GM19372 (cell line): ENCODE data around the gene LMCD1.

Experiments used
- ATAC-seq: cut with Tn5 transposase; IDR thresholded peaks from one replicate; pipeline ENCODE4 v1.9.1; 2021; ENCODE audit warnings: mild to moderate bottlenecking, low read depth, moderate library complexity; ENCODE audit not compliant: unreplicated experiment

LMCD1 gene

DNA sequence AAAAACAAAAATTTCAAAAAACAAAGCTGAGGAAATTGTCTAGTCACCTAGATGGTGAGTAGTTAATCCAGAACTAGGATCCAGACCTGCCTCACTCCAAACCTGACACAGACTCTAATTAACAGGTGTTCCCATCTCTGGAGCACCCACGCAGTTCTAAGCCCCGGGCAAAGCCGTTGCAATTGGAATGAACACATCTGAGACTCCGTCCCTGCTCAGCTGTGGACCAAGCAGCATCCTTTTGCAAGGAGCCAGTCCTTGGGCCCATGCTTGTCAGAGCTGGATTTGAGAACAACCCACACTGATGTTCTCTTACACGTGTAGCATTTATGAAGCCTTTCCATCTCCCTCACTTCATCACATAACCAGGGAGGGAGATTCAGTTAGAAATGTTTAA is 54.8 kb downstream of the LMCD1 start:
- ATAC-seq, result no peak

DNA sequence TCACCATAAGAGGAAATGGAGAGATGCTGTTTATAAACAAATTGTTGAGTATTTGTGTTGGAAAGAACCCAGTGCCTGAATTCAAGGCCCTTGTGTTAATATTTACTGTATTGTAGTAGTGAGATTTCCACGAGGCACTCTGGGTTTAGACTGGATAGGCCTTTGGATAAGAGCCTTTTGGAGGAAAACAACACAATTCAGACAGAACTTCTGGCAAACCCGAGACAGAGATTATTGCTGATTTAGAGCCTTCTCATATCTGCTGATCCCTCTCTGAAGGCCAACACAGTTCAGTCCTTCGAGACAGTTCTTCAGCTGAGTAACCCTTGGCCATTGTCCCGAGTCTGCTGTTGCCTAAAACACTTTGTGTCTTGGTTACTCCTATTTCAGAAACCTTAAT is 55.7 kb downstream of the LMCD1 start:
- ATAC-seq, result no peak

DNA sequence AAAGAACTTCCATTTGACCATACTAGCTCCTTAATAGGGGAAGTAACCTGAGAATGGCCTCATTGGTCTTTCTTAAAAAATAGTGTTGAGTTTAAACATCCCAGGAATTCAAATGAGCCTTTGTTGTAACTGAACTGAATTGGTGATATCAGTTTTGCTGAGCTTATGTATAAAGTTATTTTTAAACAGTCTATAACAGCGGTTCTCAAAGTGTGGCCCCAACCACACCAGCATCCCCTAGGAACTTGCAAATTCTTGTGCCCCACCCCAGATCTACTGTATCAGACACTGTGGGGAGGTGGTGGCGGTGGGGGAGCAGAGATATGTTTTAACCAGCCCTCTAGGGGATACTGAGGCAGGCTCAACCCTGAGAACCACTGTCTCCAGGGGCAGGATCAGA is 57.0 kb downstream of the LMCD1 start:
- no peak for ATAC-seq

DNA sequence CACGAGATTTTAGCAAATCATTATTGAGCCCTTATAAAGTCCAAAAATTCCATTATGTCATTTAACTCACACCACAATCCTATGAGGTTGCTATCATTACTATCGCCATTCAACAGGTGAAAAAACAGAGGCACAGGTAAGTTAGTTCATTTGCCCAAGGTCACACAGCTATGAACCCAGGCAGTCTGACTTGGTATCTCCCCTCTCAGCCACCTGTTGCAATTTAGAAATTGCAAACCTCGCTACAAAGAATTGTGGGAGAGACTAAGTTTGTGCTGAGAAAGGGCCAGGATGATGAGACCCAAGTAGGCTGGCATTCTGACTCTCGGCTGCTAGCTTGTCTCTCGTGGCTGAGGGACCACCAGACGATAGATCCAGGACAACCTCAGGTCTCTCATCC is 57.7 kb downstream of the LMCD1 start:
- ATAC-seq, result no peak

DNA sequence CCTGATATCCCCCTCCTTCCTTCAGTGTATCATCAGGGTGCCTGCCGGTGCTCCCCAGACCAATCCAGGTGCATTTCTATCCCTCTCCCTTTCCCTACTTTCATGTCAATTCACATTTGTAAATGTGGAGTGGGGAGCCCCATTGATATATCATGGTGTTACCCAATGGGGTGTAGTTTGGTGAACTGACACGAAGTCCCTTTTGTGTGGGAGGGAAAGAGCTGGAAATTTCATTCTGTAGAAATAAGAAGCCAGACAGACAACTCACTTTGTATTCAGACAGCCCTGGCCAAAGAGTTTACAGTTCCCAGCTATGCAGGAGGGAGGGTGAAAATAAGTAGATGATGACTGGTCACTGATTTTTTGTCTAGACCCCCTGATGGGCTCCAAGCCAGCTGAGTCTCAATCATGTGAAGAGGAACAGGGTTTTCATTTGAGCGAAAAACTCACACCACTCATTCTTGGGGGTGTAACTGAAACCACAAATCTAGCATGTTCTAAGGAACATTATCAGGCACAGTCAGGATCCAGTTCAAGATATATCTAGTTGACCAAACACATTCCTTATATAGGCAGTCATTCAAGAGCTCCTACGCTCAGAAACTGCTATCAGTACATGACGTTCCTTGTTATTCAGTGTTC is 58.9 kb downstream of the LMCD1 start:
- no peak for ATAC-seq

DNA sequence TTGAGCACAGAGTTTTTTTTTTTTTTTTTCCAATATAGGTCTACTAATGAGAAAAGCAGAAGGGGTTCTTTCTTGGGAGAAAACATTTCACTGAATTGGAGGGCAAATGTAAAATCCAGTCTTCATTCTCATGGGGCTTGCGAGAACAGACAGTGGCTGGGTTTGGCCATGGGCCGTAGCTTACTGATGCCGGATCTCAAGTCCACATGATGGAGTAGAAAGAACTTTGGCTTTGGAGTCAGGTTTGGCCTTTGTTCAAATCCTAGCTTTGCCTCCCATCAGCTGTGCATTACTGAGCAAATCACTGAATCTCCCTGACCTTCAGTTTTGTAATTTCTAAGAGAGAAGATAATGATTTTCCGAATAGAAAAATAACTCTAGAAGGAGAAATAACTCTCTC is 59.7 kb downstream of the LMCD1 start:
- no peak for ATAC-seq

DNA sequence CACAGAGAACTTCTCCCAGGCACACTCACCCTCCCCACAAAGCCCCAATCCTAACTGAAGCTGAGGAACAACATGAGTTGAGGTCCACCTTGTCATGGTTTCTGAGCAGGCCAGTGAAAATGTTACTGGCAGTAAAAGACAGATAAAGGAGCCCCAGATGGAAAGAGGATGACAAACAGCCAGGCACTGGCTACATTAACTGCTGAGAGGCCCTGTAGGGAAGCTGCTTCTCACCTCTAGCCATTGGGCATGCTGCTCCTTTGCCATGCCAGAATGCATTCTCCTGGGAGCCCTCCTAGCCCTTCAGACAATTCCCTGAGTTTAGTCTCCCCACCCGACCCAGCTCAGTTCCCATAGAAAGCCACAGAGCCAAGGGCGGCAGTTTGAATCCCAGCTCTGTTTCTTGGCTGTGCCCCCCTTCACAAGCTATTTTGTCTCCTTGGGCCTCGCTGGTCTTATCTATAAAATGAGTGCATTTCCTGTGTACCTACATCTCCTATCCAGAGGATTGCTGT is 60.5 kb downstream of the LMCD1 start:
- ATAC-seq, result no peak

DNA sequence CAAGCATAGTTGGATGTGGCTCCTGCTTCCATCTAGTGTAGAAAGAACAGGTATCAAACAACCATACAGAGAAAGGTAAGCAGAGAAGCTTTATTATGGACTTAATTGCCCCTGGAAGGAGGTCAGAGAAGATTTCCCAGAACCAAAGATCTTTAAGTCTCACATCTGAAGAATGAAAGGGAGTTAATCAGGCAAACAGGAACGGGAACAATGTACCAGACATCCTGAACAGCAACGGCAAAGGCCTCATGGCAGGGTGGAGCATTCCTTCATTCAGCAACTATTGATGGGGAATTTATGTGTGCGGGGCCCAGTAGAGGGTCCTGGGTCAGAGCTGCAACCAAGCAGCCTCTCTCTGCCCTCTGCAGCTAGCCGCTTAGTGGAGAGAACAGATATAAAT is 61.5 kb downstream of the LMCD1 start:
- no peak for ATAC-seq

DNA sequence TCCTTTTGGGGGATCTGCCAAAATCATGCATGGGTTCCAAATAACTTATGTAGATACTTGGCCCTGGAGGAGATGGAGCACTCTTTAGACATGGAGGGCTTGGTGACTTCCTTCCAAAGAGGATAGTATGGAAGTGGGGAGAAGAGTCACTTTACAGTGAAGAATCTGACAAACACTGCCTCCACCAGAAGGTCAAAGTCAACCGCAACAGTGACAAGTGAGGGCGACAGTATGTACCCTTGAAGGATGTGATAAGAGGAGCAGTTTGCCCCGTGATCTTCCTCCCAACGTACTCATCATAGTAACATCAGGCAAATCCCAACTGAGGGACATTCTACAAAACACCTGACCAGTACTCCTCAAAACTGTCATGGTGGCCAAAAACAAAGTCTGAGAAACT is 62.0 kb downstream of the LMCD1 start:
- no peak for ATAC-seq

DNA sequence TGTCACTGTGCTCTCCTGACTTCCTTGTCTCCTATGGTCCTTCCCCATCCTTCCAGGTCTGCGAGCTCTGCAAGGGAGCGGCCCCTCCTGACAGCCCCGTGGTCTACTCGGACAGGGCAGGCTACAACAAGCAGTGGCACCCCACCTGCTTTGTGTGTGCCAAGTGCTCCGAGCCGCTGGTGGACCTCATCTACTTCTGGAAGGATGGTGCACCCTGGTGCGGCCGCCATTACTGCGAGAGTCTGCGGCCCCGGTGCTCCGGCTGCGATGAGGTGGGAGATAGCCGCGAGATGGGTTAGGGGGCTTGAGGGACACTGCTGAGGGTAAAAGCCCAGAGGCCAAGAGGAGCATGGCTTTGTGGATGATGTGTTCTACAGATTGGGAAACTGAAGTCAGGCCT is 63.8 kb downstream of the LMCD1 start:
- no peak for ATAC-seq

DNA sequence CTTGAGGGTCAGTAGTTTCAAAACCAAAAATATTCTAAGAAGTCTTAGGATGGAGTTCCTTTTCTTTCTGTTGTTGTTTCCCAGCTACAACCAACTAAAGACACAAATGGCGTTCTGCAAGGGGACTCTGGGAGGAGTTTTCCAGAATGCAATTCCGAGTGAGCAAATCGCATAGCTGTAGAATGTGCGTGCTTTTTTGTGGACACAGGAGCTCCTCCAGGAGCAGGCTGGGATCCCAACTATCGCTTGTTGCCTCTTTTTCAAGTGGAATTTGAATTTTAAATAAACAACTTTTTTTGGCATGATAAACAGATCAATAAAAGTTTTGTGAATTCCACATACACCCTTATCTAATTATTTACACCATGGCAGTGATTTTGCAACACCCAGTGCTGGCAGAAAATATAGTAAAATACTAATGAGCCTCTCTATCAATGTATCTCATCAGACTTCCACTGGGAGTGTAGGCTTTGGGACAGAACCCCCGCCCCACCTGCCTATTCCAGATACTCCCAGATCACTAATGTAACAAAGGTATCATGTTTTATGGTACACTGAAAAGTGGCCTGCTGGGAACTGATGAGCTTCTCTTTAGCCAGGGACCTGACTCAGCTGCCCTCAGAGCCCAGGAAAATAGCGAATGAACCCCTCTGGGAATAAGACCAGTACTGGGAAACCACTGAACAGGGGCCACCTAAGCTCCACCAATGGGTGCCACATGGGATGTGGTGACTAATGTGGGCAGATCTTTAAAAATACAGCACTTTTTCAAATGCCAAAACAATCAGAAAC is 66.4 kb downstream of the LMCD1 start:
- no peak for ATAC-seq

DNA sequence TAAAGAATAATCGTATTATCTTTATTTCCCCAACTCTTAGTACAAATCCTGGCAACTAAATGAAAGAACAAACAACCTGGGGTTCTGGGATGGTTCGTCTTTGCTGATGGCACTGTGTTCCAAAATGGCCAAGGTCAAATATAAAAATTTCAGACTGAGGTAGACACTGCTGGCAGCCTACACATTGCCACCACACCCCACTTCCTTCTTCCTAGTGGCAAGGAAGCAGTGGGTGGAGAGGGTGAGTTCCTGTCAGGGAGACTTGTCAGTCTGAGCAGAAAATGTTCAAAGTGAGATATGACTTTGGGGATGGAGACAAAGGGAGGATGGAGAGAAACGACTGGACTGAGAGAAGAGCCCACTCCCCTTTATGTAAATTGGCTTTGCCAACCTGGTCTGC is 69.6 kb downstream of the LMCD1 start:
- ATAC-seq, result no peak

DNA sequence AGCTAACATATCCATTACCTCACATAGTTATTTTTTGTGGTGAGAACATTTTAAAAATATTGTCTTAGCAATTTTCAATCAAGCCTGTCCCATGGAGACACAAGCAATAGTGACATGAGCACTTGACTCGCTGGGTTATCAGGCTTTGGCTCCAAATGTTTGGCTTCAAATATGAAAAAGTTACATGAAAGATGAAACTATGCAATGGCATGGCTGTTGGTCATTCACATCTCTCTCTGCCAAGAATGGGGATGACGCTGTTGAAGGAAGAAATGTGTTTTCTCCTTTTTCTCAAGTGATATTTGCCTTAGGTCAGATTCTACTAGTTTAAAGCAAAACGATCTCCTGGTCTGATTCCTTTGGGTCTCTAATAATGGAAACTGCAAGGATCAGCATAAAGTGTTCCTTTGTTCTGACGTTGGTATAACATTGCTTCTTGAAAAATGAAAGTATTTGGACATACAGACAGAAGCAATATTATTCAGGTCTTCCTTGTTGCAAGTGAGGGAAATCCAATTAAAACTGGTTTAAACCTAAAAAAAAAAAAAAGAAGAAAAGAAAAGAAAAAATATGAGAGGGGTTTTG is 71.8 kb downstream of the LMCD1 start:
- no peak for ATAC-seq

DNA sequence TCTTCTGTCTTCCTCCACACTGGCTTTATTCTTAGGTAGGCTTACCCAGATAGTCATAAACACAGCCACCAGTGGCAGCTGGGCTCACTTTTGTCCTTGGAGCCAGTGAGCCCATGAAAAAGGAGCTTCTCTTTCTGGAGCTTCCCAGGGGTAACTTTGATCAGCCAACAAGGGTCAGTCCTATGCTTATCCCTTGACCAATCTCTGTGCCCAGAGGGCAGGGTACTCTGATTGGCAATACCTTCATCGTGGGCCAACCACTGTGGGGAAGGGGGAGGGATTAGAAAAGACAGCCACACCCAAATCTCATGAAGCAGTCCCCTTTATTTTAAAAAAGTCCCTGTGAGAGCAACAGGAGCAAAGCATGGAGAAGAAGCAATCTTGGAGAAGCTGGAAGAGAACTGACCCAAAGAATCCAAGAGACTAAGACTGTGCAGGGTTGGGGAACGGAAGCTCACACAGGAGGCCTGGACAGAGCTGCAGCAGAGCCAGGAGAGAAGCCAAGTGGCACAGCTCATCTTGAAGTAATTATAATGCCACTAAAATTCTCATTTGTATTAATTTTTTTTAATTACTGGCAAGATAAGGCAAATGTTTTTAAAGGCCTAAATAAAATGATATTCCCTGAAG is 72.5 kb downstream of the LMCD1 start:
- ATAC-seq, result no peak

DNA sequence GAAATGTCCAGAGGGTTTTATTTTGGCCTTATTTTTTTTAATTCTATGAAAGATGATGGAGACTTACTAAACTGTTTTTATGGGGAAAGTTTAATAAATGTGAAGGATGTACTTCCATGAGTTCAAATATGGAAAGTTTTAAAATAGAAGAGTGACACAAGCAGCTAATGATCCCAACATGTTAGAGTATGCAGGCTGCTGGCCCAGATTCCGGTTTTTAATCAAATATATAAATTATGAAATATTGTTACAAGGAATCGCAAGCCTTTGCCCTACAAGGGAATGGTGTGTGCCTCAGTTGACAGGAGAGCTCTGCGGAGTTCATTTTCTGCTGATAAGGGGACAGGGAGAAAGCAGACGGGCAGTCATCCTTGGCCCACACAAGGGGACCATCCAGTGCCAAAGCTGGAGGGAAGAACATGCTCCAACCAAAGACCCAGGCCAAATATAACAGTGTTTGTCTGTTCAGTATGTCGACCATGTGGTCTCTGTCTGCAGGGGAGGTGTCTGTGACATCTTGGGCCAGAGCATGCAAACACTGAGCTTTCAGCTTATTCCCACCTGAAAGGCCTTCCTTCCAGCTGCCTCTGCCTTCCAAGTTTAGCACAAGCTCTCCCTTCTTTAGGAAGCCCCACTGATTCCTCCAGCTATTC is 73.2 kb downstream of the LMCD1 start:
- ATAC-seq, result no peak

DNA sequence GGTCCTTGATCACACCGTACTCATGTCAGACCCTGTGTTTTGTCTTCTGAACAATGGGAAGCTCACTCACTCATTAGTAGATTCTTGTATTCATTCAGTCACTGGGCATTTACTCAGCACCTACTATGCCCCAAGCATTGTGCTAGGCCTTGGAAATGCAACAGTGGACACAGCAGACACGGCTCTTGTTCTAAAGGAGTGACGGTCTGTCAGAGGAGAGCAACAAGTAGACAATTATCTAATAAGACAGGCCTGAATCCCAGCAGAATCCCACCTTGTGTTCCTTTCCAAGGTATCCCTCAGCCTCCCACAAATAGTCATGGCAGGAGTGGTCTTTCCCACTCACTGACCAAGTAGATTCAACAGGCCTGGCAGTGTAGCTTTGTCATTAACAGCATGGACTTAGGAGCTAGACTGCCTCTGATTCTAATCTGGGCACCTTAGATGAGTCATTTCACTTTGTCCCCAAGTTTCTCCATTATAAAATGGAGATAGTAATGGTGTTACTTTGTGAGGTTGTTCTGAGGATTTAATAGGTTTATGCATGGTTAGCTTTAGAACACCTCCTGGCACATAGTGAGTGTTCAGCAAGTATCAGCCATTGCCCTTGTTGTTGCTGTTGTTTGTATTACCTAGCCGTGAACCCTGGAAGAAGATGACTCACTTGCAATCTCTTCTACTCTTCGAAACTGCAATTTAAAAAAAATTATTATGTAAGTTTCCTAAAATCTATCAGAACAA is 73.9 kb downstream of the LMCD1 start:
- ATAC-seq, result no peak

DNA sequence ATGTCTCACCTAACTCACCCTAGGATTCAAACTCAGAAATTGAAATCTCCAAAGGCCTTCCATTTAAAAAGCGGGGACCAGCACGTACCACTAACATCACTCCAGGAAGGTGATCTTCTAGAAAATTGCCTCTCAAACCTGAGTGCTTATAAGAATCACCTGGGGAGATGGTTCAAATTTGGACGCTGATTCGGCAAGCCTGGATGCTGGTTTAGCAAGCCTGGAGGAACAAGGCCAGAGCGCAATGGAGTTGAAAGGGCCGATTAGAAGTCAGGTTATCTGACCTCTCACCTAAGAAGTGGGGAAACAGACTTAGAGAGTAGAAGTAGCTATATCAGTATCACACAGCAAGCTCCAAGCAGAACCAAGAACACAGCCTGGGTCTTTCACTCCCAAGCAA is 74.8 kb downstream of the LMCD1 start:
- no peak for ATAC-seq

DNA sequence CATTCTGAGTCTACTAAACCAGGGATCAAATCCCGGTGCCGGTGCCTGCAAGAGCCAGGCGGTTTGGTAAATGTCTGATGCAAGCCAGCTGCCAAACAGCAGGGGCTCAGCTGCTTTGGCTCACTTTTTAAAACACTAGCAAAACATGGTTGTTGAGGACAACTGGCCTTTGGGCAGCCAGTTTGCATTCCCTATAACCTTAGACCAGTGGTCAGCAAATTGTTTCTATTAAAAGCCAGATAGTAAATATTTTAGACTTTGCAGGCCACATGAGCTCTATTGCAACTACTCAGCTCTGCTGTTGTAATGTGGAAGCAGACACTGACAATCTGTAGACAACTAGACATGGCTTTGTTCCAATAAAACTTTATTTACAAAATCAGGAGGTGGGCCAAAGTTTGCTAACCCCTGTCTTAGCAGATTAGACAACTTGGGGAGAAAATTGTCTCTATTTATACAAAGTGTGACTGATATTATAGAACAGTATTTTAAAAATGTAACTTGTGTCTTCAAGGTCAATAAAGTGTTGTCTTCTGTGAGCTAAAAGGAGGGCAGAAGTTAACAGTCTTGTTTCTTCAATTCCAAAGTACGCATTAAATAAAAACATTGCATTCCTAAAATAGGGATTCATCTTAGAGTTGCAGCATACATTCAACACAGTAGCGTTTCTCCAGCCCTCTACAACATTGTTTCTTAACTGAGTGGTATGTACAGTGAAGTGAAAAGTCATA is 75.4 kb downstream of the LMCD1 start:
- no peak for ATAC-seq

DNA sequence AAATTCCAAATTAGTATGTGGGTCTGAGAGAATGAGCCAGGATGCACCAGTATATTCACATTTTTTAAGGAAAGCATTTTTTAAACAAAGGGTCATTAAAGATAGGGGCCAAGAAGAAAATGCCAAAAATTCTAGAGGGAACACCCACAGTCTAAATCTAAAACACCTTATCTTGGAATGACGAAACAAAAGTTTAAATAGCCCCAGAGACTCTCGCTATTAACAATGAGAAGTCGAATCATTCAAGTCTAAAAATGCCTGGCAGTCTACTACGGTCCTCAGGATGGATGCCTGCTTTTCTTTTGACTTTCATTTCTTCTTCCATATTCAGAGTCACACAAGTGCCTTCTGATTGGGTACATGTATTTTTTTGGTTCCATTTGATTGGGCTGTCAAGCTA is 76.7 kb downstream of the LMCD1 start:
- no peak for ATAC-seq

DNA sequence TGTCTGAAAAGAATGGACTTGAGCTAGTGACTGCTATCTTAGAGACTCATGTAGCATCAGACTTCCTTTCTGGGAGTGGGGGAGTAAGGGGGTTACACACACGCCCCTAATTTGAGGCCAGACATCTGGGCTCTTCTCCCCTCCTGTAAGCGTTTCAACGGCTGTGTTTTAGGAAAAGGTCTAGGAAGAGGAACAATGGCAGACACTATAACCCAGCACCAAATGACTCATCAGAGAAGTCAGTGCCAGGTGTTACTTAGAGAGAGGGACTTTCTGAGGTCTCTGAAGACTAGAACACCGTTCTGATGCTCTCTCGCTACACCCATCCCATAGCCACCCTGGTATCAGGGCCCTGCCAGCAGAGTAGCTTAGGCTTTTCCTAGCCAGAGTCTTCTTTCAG is 77.5 kb downstream of the LMCD1 start:
- ATAC-seq, result peak; percentile 96
